ENCODE data around the gene TMEM51.

Gene TMEM51

DNA sequence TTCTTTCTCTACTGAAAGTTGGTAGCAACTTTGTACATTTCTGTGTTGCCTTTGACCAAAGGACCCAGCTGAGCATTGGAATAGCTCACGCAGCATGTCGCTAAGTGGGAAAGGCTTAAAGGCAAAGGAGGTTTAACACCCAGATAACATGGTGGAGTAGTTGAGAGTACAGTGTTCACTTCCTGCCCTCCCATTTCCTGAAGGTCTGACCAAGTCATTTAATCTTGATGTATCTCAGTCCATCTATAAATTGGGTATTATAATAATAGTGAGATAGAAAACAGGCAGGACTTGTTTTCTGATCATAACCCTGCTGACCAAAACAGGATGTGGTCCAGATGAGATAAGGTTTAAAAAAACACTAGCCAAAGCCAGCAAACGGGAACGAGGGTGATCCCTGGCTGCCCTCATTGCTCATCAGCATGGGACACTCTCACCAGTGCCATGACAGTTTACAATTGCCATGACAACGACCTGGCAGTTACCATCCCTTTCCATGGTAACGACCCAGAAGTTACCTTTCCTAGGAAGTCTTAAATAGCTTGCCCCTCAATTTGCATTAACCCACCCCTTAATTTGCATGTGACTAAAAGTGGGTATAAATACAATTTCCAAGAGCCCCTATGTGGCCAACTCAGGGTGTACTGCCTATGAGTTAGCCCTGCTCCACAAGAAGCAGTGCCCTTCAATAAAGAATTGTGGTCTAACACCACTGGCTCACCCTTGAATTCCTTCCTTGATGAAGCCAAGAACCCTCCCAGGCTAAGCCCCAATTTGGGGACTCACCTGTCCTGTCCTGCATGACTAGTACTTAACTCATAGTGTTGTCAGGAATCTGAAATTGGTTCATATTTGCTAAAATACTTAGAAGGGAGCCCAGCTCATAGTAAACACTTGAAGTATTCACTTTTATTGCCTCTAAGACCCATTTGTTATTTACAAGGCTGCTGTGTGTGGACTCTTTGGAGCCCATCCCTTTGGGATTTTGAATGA lies 65.0 kb downstream of the TMEM51 start:
- no peak for DNase-seq (ENCODE audit: low read depth, low spot score)

DNA sequence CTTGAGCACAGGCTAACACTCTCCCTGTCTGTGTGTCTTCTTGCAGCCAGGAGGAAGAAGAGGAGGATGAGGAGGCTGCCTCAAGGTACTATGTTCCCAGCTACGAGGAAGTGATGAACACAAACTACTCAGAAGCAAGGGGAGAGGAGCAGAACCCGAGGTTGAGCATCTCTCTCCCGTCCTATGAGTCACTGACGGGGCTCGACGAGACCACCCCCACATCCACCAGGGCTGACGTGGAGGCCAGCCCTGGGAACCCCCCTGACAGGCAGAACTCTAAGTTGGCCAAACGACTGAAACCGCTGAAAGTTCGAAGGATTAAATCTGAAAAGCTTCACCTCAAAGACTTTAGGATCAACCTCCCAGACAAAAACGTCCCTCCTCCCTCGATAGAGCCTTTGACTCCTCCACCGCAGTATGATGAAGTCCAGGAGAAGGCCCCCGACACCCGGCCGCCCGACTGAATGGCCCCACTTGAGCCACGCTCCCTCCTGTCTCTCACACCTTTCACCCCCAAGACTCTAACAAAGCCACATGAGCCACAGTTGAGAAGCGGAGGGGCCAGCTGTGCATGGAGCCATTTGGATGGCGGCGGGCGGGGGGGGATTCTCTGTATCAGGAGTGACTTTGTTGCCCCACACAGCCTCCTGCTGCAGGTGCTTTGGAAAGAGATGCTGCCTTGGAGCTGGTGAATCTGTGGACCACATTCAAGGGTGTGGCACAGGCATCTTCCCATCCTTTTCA lies 65.9 kb downstream of the TMEM51 start:
- DNase-seq (ENCODE audit: low read depth, low spot score) = no peak

- no peak for DNase-seq (ENCODE audit: low read depth, low spot score)
These were observed 66.5 kb downstream of the TMEM51 start for GRCh38 chr1:15220024-15220392.

DNA sequence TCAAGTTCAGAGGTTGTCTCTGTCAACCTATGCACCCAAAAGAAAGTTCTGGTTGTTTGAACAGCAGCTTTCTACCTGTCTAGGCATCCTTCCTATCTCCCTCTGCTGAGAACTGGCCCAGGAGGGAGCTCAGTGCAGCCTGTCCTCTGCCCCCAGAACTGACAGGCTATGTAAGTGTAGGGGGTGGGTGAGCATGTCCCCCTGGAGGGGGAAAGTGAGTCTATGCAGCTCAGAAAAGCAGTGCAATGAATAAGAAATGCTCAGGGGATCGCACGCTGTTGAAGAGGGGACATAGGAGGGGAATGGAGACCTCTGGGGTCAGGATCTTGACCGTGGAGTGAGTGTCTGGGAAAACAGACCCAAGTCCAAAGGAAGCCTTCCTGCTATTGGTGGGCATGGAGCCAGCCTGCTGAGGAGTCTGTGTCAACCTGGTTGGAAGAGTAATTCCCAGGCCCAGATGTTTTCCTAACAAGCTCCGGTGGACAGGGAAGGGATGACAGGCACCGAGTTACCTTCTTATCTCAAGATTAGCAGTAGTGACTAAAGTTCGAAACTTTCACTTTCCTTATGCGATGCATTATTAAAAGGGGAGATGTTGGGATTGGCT lies 67.4 kb downstream of the TMEM51 start:
- DNase-seq (ENCODE audit: low read depth, low spot score) = no peak

DNA sequence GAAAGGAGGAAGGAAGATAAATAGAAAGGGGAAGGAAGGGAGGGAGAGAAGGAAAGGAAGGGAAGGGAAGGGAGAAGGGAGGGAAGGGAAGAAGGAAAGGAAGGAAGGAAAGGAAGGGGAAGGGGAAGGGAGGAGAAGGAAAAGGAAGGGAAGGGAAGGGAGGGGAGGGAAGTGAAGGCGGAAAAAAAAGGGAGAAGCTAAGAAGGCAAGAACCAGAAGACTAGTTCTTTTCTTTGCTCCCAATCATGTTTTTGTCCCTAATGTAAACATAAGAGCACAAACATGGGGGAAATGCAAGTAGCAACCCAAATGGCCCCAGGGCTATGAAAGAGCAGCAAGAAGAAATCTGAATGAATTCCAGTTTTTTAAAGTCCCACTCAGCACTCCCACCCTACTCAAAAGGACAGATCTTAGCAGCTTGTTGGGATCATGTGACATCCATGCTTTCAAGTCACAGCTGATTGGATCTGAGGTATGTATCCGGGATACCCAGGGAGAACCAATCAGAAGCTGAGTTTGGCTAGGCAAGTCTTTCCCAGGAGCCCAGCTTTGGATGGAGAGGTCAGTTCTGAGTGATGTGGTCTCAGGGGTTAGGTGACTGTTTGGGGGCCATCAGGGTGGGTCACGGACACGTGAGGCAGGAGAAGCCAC lies 69.2 kb downstream of the TMEM51 start:
- no peak for DNase-seq (ENCODE audit: low read depth, low spot score)

- no peak for DNase-seq (ENCODE audit: low read depth, low spot score)
These were observed 70.8 kb downstream of the TMEM51 start for GRCh38 chr1:15224259-15224869.

- no peak for DNase-seq (ENCODE audit: low read depth, low spot score)
These were observed 71.4 kb downstream of the TMEM51 start for GRCh38 chr1:15224974-15225373.

DNA sequence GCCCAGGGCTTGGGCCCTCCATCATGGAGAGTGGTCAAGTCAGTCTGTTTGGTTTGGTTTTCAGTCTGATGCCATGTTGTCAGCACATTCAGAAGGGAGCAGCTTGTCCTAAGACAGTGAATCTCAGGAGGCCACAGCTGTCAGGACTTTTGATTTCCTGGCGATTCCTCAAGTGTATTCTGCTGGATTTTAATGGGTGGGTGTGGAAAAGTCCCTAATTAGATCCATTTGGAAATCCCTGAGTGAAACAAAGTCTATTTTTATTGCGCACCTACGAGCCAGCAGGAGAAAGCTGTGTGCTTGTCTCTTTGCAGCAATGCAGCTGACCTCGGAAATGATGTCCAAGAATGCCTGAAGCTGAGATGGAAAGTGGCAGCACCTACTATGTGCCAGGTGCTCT lies 71.9 kb downstream of the TMEM51 start:
- no peak for DNase-seq (ENCODE audit: low read depth, low spot score)

- no peak for DNase-seq (ENCODE audit: low read depth, low spot score)
These were observed 73.1 kb downstream of the TMEM51 start for GRCh38 chr1:15226388-15227255.

DNA sequence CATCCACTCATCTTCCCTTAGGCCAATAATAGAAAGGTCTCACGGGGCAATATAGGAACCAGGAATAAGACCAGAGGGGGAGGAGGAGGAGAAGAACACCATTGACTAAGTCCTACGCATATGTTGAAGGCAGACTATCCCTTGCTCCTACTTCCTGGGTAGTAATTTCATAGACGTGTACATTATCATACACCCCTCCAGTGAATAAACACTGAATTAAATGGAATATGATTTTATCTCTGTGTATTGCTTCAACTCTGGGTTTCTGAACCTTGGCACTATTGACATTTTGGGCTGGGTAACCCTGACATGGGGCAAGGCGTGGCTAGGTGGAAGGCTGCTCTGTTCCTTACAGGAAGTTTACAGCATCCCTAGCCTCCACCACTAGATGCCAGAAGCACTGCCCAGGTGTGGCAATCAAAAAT lies 76.2 kb downstream of the TMEM51 start:
- no peak for DNase-seq (ENCODE audit: low read depth, low spot score)

- no peak for DNase-seq (ENCODE audit: low read depth, low spot score)
These were observed 78.2 kb downstream of the TMEM51 start for GRCh38 chr1:15231714-15232201.

GRCh38 chr1:15233689-15234088 lies 80.1 kb downstream of the TMEM51 start:
- DNase-seq (ENCODE audit: low read depth, low spot score) = no peak

- DNase-seq (ENCODE audit: low read depth, low spot score) = no peak
These were observed 82.8 kb downstream of the TMEM51 start for GRCh38 chr1:15236321-15236721.

- DNase-seq (ENCODE audit: low read depth, low spot score) = no peak
These were observed 83.2 kb downstream of the TMEM51 start for GRCh38 chr1:15236746-15237145.

DNA sequence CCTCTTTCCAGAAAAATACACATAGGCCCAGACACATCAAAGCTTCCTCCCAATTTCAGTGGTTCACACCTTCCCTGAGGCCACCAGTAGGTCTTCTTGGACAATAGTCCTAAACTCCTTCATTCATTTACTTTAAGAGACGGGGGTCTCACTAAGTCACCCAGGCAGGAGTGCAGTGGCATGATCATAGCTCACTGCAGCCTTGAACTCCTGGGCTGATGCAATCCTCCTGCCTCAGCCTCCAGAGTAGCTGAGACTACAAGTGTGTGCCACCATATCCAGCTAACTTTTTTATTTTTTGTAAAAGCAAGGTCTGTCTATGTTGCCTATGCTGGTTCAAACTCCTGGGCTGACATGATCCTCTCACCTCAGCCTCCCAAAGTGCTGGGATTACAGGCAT lies 85.2 kb downstream of the TMEM51 start:
- no peak for DNase-seq (ENCODE audit: low read depth, low spot score)

- DNase-seq (ENCODE audit: low read depth, low spot score) = no peak
These were observed 89.2 kb downstream of the TMEM51 start for GRCh38 chr1:15242766-15243165.

- no peak for DNase-seq (ENCODE audit: low read depth, low spot score)
These were observed 89.9 kb downstream of the TMEM51 start for GRCh38 chr1:15243275-15244043.

- peak; percentile 36 for DNase-seq (ENCODE audit: low read depth, low spot score)
These were observed 91.3 kb downstream of the TMEM51 start for GRCh38 chr1:15244813-15245212.

DNA sequence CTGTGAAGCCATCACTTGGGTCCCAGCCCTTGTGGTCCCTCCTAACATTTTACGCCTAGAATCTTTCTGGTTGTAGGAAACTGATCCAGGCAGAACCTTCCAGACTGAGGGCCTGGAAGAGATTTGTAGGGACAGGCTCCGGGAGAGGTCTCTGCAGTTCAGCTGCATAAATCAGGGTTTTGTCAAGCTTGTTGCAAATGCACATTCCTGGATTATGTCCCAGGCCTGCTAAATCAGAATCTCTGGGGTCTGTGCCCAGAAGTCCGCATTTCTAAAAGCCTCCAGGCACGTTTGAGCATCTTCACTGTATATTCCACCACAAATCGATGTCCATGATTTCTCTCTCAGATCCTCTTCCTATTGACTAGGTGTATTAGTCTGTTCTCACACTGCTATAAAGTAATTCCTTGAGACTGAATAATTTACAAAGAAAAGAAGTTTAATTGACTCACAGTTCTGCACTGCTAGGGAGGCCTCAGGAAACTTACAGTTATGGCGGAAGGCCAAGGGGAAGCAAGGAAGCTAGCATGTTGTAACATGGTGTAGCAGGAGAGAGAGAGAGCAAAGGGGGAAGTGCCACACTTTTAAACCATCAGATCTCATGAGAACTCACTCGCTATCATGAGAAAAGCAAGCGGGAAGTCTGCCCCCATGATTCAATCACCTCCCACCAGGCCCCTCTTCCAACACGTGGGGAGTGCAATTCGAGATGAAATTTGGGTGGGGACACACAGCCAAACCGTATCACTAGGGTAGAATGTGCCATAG lies 92.2 kb downstream of the TMEM51 start:
- no peak for DNase-seq (ENCODE audit: low read depth, low spot score)
